ENCODE results near the gene TRIM41. TPM values are rescaled to one million over a fixed set of nuclear protein-coding genes. Genes with fewer than 3 reads are reported as not detected.
A peak's percentile ranks its signal among the peaks of the same experiment; 100 is the strongest.

TRIM41 gene
- total and polyA plus RNA-seq, 2 of the 13 experiments (the other 11 are each of a cell fraction or from before 2014, with no cell fraction given): 10.2 to 16.7 TPM

DNA sequence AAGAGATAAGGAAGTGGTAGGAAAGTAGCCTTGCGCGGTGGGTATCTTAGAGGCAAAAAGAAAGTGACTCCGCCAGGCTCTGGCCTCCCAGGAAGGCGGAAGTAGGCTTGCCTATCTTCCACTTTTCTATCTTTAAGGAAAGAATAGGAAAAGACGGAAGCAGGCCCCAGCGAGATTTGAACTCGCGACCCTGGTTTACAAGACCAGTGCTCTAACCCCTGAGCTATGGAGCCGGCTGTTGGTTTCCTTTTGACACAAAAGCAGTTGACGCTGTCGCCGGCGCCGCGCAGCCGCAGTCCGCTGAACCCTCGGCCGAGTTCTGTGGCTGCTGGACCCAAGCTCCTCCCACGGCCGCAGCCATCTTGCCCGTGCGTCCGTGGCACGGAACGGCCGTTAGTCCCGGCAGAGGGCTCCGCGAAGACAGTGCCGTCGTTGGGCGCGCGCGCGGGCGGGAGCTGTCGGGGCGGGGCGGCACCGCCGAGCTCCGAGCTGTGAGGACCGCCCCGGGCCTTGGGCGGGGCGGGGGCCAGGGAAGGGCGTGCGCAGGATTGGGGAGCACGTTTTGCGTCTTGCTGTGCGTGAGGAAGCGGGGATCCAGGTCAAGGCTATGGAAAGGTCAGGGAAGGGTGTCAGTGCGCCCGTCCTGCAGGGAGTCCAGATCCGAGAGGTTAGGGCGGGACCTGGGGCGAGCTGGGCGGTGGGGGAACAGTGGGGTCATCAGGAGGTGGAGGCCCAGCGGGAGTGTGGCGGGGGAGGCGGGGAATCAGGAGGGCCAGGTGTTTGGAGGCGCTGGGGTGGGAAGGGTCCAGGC is 31.4 kb upstream of the TRIM41 start (continued):
- TF ChIP-seq, protein P1, sequence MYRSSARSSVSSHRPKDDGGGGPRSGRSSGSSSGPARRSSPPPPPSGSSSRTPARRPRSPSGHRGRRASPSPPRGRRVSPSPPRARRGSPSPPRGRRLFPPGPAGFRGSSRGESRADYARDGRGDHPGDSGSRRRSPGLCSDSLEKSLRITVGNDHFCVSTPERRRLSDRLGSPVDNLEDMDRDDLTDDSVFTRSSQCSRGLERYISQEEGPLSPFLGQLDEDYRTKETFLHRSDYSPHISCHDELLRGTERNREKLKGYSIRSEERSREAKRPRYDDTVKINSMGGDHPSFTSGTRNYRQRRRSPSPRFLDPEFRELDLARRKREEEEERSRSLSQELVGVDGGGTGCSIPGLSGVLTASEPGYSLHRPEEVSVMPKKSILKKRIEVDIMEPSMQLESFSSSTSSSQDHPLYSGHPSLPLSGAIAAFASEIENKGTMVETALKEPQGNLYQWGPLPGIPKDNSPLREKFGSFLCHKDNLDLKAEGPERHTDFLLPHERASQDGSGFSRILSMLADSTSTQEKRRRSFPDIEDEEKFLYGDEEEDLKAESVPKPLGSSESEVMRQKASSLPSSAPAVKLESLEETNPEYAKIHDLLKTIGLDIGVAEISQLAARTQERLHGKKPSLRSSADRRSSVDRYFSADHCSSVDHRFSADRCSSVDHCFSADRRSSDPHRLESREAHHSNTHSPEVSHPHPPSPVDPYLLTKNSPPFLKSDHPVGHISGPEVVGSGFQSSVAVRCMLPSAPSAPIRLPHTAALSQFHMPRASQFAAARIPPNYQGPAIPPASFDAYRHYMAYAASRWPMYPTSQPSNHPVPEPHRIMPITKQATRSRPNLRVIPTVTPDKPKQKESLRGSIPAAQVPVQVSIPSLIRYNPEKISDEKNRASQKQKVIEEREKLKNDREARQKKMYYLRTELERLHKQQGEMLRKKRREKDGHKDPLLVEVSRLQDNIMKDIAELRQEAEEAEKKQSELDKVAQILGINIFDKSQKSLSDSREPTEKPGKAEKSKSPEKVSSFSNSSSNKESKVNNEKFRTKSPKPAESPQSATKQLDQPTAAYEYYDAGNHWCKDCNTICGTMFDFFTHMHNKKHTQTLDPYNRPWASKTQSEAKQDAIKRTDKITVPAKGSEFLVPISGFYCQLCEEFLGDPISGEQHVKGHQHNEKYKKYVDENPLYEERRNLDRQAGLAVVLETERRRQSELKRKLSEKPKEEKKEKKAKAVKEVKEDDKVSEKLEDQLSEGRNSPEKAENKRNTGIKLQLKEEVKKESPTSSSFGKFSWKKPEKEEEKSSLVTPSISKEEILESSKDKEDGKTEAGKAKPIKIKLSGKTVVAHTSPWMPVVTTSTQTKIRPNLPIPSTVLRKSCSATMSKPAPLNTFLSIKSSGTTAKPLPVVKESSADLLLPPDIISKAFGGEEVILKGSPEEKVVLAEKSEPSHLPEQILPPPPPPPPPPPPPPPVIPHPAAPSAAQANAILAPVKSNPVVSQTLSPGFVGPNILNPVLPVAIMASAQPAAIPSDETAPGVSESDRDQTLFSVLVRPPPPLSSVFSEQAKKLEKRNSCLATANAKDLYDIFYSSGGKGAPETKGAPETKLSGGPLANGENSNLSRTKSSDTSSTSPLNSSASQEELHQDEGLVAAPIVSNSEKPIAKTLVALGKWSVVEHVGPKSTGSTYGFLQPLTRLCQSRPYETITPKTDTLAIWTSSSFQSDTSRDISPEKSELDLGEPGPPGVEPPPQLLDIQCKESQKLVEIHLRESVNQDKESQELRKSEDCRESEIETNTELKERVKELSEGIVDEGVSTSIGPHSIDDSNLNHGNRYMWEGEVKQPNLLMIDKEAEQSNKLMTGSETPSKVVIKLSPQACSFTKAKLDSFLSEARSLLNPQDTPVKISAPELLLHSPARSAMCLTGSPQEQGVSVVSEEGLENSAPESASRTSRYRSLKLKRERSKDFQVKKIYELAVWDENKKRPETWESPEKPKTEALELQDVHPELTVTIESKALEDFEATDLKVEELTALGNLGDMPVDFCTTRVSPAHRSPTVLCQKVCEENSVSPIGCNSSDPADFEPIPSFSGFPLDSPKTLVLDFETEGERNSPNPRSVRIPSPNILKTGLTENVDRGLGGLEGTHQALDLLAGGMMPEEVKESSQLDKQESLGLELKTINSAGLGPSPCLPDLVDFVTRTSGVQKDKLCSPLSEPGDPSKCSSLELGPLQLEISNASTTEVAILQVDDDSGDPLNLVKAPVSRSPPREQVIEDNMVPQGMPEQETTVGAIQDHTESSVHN (CRISPR knock-in tag; IDR thresholded peaks at IDR 0.05): 0 out of 2 replicates have a peak, but pooled peaks have one; percentile 76
- TF ChIP-seq, protein P2, sequence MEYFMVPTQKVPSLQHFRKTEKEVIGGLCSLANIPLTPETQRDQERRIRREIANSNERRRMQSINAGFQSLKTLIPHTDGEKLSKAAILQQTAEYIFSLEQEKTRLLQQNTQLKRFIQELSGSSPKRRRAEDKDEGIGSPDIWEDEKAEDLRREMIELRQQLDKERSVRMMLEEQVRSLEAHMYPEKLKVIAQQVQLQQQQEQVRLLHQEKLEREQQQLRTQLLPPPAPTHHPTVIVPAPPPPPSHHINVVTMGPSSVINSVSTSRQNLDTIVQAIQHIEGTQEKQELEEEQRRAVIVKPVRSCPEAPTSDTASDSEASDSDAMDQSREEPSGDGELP (IDR thresholded peaks at IDR 0.05; ENCODE audit: borderline replicate concordance, low read depth): peak; percentile 30; the same call in 1 of the 2 replicates
- peak; percentile 80 for TF ChIP-seq SALL1 (CRISPR knock-in tag; IDR thresholded peaks at IDR 0.05)
- no peak; the same call in 1 of the 2 replicates for TF ChIP-seq NRL (CRISPR knock-in tag; IDR thresholded peaks at IDR 0.05; ENCODE audit: borderline replicate concordance)
- TF ChIP-seq, protein P3, sequence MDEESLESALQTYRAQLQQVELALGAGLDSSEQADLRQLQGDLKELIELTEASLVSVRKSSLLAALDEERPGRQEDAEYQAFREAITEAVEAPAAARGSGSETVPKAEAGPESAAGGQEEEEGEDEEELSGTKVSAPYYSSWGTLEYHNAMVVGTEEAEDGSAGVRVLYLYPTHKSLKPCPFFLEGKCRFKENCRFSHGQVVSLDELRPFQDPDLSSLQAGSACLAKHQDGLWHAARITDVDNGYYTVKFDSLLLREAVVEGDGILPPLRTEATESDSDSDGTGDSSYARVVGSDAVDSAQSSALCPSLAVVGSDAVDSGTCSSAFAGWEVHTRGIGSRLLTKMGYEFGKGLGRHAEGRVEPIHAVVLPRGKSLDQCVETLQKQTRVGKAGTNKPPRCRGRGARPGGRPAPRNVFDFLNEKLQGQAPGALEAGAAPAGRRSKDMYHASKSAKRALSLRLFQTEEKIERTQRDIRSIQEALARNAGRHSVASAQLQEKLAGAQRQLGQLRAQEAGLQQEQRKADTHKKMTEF (CRISPR knock-in tag; IDR thresholded peaks at IDR 0.05): peak; percentile 71; the same call in 1 of the 2 replicates
- TF ChIP-seq, protein P4, sequence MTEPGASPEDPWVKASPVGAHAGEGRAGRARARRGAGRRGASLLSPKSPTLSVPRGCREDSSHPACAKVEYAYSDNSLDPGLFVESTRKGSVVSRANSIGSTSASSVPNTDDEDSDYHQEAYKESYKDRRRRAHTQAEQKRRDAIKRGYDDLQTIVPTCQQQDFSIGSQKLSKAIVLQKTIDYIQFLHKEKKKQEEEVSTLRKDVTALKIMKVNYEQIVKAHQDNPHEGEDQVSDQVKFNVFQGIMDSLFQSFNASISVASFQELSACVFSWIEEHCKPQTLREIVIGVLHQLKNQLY (CRISPR knock-in tag; IDR thresholded peaks at IDR 0.05): peak; percentile 51; the same call in 1 of the 2 replicates
- TF ChIP-seq ARNT (IDR thresholded peaks at IDR 0.05): no peak
- TF ChIP-seq SP4 (CRISPR knock-in tag; IDR thresholded peaks at IDR 0.05): peak; percentile 88; the same call in 1 of the 2 replicates
- TF ChIP-seq, protein P5, sequence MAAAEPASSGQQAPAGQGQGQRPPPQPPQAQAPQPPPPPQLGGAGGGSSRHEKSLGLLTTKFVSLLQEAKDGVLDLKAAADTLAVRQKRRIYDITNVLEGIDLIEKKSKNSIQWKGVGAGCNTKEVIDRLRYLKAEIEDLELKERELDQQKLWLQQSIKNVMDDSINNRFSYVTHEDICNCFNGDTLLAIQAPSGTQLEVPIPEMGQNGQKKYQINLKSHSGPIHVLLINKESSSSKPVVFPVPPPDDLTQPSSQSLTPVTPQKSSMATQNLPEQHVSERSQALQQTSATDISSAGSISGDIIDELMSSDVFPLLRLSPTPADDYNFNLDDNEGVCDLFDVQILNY (CRISPR knock-in tag; conservative IDR thresholded peaks at IDR 0.05): peak; percentile 60; the same call in 1 of the 2 replicates
- TF ChIP-seq ZNF232 (CRISPR knock-in tag; IDR thresholded peaks at IDR 0.05; ENCODE audit: borderline replicate concordance): peak; percentile 60; the same call in 1 of the 2 replicates
- 0 out of 2 replicates have a peak, but pooled peaks have one; percentile 13 for TF ChIP-seq NCOA2 (CRISPR knock-in tag; IDR thresholded peaks at IDR 0.05)
- peak; percentile 86 for TF ChIP-seq NR2C2 (CRISPR knock-in tag; IDR thresholded peaks at IDR 0.05; ENCODE audit: borderline replicate concordance)
- peak; percentile 18; the same call in 1 of the 2 replicates for TF ChIP-seq ZNF746 (CRISPR knock-in tag; IDR thresholded peaks at IDR 0.05)
- TF ChIP-seq ZNF292 (CRISPR knock-in tag; IDR thresholded peaks at IDR 0.05; ENCODE audit: borderline replicate concordance, low read depth): no peak
- no peak for TF ChIP-seq ZNF577 (CRISPR knock-in tag; IDR thresholded peaks at IDR 0.05; ENCODE audit: borderline replicate concordance, low read depth)
- peak; percentile 84; the same call in 1 of the 2 replicates for TF ChIP-seq ZNF34 (CRISPR knock-in tag; IDR thresholded peaks at IDR 0.05; ENCODE audit: borderline replicate concordance)
